Right lobe of liver (tissue), 6 donors: ENCODE measurements around the gene CLEC16A. TPM values are rescaled to one million over a fixed set of nuclear protein-coding genes. Genes with fewer than 3 reads are reported as not detected.

ENCODE experiments used
- ATAC-seq, 4 donors: fragments of 200-7000 bp; cut with Tn5 transposase; one replicate each; pipeline ENCODE4 v1.9.1; 2020; ENCODE audit warnings: mild to moderate bottlenecking in 4 of 4, moderate library complexity in 4 of 4
- DNase-seq, 3 donors: peaks; one replicate each; pipeline ENCODE4 v3.0.0-alpha.2; 2020
- H3K27ac ChIP-seq, 3 donors: fragments of 200-600 bp; one replicate each; pipeline ENCODE4 v1.8.0; 2022
- H3K27me3 ChIP-seq, 2 donors: fragments of 200-600 bp; one replicate each; pipeline ENCODE4 v1.8.0; 2022
- H3K36me3 ChIP-seq, 4 donors: fragments of 200-600 bp; sonication (generic) in 1 of 4; one replicate each; pipeline versions ENCODE4 v1.5.1 to v1.8.0; 2017 to 2022; ENCODE audit warnings: control low read depth in 1 of 4
- H3K4me1 ChIP-seq, 4 donors: fragments of 200-600 bp; sonication (generic) in 1 of 4; one replicate each; pipeline versions ENCODE4 v1.5.1 to v1.8.0; 2017 to 2022; ENCODE audit warnings: control low read depth in 1 of 4
- H3K4me3 ChIP-seq, 3 donors: fragments of 200-600 bp; one replicate each; pipeline ENCODE4 v1.8.0; 2022
- H3K9me3 ChIP-seq, 4 donors: fragments of 200-600 bp; sonication (generic) in 1 of 4; one replicate each; pipeline versions ENCODE4 v1.5.1 to v1.8.0; 2017 to 2022; ENCODE audit warnings: control low read depth in 1 of 4
- CTCF ChIP-seq, 4 donors: fragments of 200-600 bp in 3 of 4; fragments of 450-650 bp in 1 of 4; IDR thresholded peaks; one replicate each; pipeline versions ENCODE4 v1.5.1 to v1.8.0; 2016 to 2022; ENCODE audit warnings: antibody characterized with exemption in 4 of 4, mild to moderate bottlenecking in 2 of 4
- POLR2A ChIP-seq: fragments of 450-650 bp; IDR thresholded peaks from one replicate; pipeline ENCODE4 v1.6.1; 2017; ENCODE audit warnings: antibody characterized with exemption, mild to moderate bottlenecking
- WGBS: methylation state at CpG from one replicate; pipeline ENCODE4 v1.1.6; 2018; ENCODE audit warnings: low coverage, low lambda C conversion rate; ENCODE audit not compliant: insufficient coverage; ENCODE audit errors: missing lambda C conversion rate; 5-methylcytosine and 5-hydroxymethylcytosine counted together
- intact Hi-C, 2 donors: fragments of 100-400 bp; cut with DNase I; formaldehyde crosslinking; loops; one replicate each; pipeline versions ENCODE4 v1.11.2 to v1.14.1; 2022
- total RNA-seq, 6 experiments: library from RNA; depleted of rRNA in 2 of 6; stranded (reverse); fragments of >200 nt in 2 of 6; fragmentation: NEBNext Ultra II Directional in 3 of 6; extraction: Animal tissue kit (Norgen Biotek cat#: 25700) in 3 of 6; gene quantifications; one replicate each; pipeline versions ENCODE4 v1.1.0 to v1.2.4, GENCODE V29; 2016 to 2023
- donor health status: DM: no; HTN: yes; CAD: no.
- donor health status: DM: no; HTN: no; CAD: no.
- donor health status: DM: no; HTN: no; CAD: no.
- donor health status: DM: no; HTN: yes; CAD: no.
- donor health status: DM: no; HTN: yes; CAD: no.

Gene CLEC16A
- total RNA-seq, 6 experiments from 2014 or later: 15.2 to 25.9 (median 19.8) TPM

DNA sequence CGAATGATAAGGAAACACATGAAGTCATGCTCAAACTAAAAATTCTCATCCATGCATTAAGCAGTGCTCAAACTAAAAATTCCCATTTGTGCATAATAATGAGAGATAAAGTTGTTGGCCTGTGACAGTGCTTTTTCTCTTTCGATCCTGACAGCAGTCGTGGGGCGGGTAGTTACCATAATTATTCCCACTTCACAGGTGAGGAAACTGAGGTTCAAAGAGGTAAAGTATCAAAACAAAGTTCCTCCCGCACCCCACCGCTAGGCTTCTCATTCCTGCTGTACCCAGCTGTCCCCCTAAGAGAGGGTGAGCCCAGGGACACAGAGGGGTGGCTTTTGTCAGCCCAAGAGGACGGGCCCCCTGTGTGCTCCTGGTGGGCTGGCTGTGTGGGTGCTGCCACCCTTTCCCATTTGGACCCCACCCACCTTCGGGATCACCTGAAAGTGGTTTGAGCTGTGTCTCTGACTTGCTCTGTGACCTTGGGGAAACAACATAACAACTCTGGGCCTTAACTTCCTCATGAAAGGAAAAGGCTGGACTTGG lies 92.6 kb downstream of the CLEC16A start:
- H3K27me3 ChIP-seq: no peaks in the 10 kb centered on the region
- TF ChIP-seq POLR2A (no peak), CTCF (IDR thresholded peaks at IDR 0.05) (no peak)
- intact Hi-C loops: no loop called here

GRCh38 chr16:11038305-11038704 lies 93.9 kb downstream of the CLEC16A start:
- 92% methylated on average over 2 of the region's 4 CpGs for WGBS
- Histone ChIP-seq H3K9me3 (no peaks in the 10 kb centered on the region), H3K4me1 (peaks cover 0 to 9% (median 0%) of the 10 kb centered on the region in 4 donors), H3K4me3 (no peak overlapping the region), H3K27ac (no peak overlapping the region), H3K36me3 (peaks cover 0 to 21% (median 5%) of the 10 kb centered on the region in 4 donors), H3K27me3 (no peaks in the 10 kb centered on the region)
- ATAC-seq (no peak), DNase-seq (no peak)
- TF ChIP-seq CTCF (IDR thresholded peaks at IDR 0.05) (no peak), POLR2A (no peak)
- intact Hi-C loops: no loop called here

More for the DNA sequence above, 92.6 kb downstream of the CLEC16A start:
- no peak overlapping the region for H3K27ac ChIP-seq
- WGBS: 97% methylated on average over 7 of the region's 8 CpGs
- DNase-seq: no peak
- no peak overlapping the region for H3K4me3 ChIP-seq
- peaks cover 0 to 15% (median 2%) of the 10 kb centered on the region in 4 donors for H3K36me3 ChIP-seq
- peaks cover 0 to 9% (median 0%) of the 10 kb centered on the region in 4 donors for H3K4me1 ChIP-seq
- no peaks in the 10 kb centered on the region for H3K9me3 ChIP-seq
- no peak for ATAC-seq

DNA sequence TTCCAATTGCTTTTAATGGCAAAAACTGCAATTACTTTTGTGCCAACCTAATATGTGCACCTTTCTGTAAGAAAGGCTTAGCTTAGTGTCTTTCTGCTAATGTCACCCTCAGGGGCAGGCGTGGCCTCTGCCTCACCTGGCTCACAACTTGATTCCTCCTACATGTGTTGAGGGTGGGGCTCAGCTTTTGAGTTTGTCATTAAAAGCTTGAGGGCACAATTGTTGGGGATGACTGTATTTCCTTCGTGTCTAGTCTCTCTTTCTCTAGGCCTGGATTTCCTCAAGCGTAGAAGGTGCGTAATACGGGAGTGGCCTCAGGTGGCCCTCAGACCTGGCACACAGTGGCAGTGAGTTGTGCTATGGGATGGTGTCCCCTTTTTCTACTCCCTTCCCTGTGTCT lies 94.4 kb downstream of the CLEC16A start:
- Histone ChIP-seq H3K27ac (no peak overlapping the region), H3K27me3 (no peaks in the 10 kb centered on the region), H3K4me3 (no peak overlapping the region), H3K36me3 (peaks cover 0 to 22% (median 8%) of the 10 kb centered on the region in 4 donors), H3K4me1 (peaks cover 0 to 4% (median 0%) of the 10 kb centered on the region in 4 donors), H3K9me3 (no peaks in the 10 kb centered on the region)
- WGBS: 100% methylated on average over 5 of the region's 5 CpGs
- DNase-seq: no peak
- intact Hi-C loops: no loop called here
- TF ChIP-seq POLR2A: no peak
- no peak for TF ChIP-seq CTCF (IDR thresholded peaks at IDR 0.05)
- ATAC-seq: no peak

GRCh38 chr16:11039726-11040125 lies 95.4 kb downstream of the CLEC16A start:
- DNase-seq (no peak), ATAC-seq (no peak)
- H3K4me3 ChIP-seq: no peak overlapping the region
- H3K9me3 ChIP-seq: no peaks in the 10 kb centered on the region
- H3K4me1 ChIP-seq: no peaks in the 10 kb centered on the region
- TF ChIP-seq CTCF (IDR thresholded peaks at IDR 0.05) (no peak), POLR2A (no peak)
- WGBS: 100% methylated on average over 1 of the region's 8 CpGs
- H3K27ac ChIP-seq: no peak overlapping the region
- H3K36me3 ChIP-seq: peaks cover 4 to 30% (median 11%) of the 10 kb centered on the region in 4 donors
- no peaks in the 10 kb centered on the region for H3K27me3 ChIP-seq
- intact Hi-C loops: no loop called here
